Neural progenitor cell (in vitro differentiated cells): Measurements from ENCODE around the gene TMEM123.

Experiments used
- CTCF ChIP-seq: fragments of 200-600 bp; sonication (generic); IDR thresholded peaks from 2 replicates; pipeline ENCODE4 v1.5.1; 2017; ENCODE audit warnings: antibody characterized with exemption, mild to moderate bottlenecking
- EZH2 ChIP-seq: fragments of 200-600 bp; sonication (generic); IDR thresholded peaks from 2 replicates; pipeline ENCODE4 v1.6.1; 2017; ENCODE audit warnings: antibody characterized with exemption, mild to moderate bottlenecking, moderate library complexity

DNA sequence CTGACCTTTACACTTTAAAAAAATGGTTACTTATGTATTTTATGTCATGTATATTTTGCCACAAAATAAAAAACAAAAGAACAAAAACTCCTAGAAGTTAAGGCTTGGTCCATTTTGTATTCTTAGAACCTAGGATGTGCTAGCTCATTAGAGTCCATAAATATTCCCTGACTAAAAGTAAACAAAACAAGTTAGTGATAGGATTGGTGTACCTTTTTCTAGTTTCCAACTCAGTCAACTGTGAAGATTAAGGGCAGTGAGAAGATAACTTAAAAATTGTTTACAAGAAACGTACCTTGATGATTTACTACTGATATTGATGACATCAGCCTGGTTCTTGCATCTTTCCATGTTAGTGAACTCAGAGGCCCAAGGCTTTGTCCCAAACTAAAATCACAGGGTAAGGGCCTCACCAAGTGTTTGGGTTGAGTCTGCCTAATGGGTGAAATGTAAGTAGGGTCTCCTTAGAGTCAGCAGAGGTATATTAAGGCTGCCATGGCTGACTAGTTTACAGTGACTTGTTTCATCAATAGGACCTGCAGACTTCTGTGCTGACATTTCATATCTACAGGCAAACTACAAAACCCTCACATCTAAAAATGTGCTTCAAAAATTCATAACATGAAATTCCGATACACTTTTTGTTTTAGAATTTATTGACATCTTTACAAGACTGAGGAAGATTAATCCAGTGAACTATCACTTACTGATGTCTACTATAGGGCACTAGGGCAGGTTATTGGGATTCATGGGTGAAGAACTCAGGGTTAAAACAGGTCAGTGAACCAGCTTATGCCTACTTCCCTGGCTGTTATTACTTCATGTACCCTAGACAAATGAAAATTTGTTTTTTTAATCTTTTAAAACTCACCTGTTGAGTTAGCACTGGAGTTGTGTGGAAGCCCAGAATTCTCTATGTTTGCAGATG lies 4.4 kb downstream of the TMEM123 start:
- TF ChIP-seq CTCF (no peak), EZH2 (no peak)
